GM23338 (cell line): ENCODE results near the gene AXIN1. TPM values are rescaled to one million over a fixed set of nuclear protein-coding genes. Genes with fewer than 3 reads are reported as not detected.

Experiments
- ATAC-seq: fragments of 200-7000 bp; cut with Tn5 transposase; 3 replicates; pipeline ENCODE4 v1.9.1; 2020
- DNase-seq: peaks from one replicate; pipeline ENCODE4 v3.0.0-alpha.2; 2015; ENCODE audit warnings: low spot score
- H2AFZ ChIP-seq: fragments of 200-600 bp; sonication (generic); 2 replicates; pipeline ENCODE4 v1.8.0; 2016; ENCODE audit warnings: antibody characterized with exemption, mild to moderate bottlenecking, moderate library complexity
- H3F3A ChIP-seq: fragments of 200-600 bp; sonication (generic); replicated peaks from 2 replicates; pipeline ENCODE4 v1.8.0; 2017; ENCODE audit warnings: antibody characterized with exemption, mixed run types, low read depth
- H3K27ac ChIP-seq: fragments of 200-600 bp; sonication (generic); 2 replicates; pipeline ENCODE4 v1.6.1; 2016; ENCODE audit warnings: low read depth
- H3K27me3 ChIP-seq: fragments of 200-600 bp; sonication (generic); 2 replicates; pipeline ENCODE4 v1.8.0; 2016; ENCODE audit warnings: mild to moderate bottlenecking, mixed run types, moderate library complexity; ENCODE audit not compliant: insufficient read depth
- H3K36me3 ChIP-seq: fragments of 200-600 bp; sonication (generic); 2 replicates; pipeline ENCODE4 v1.8.0; 2016; ENCODE audit warnings: mild to moderate bottlenecking; ENCODE audit not compliant: insufficient read depth
- H3K4me1 ChIP-seq: fragments of 200-600 bp; sonication (generic); 2 replicates; pipeline ENCODE4 v1.8.0; 2016; ENCODE audit warnings: mild to moderate bottlenecking, moderate library complexity; ENCODE audit not compliant: insufficient read depth
- H3K4me2 ChIP-seq: fragments of 200-600 bp; sonication (generic); 2 replicates; pipeline ENCODE4 v1.7.1; 2017; ENCODE audit warnings: mixed run types
- H3K4me3 ChIP-seq: fragments of 200-600 bp; sonication (generic); 2 replicates; pipeline ENCODE4 v1.6.1; 2016; ENCODE audit warnings: mixed run types
- H3K79me2 ChIP-seq: fragments of 200-600 bp; sonication (generic); replicated peaks from 2 replicates; pipeline ENCODE4 v1.8.0; 2017; ENCODE audit warnings: mild to moderate bottlenecking; ENCODE audit not compliant: insufficient read depth
- H3K9me2 ChIP-seq: fragments of 200-600 bp; sonication (generic); 2 replicates; pipeline ENCODE4 v1.8.0; 2017; ENCODE audit not compliant: insufficient read depth
- H4K20me1 ChIP-seq: fragments of 200-600 bp; sonication (generic); replicated peaks from 2 replicates; pipeline ENCODE4 v1.8.0; 2017; ENCODE audit warnings: mild to moderate bottlenecking; ENCODE audit not compliant: insufficient read depth
- H3K27ac Mint-ChIP-seq: 2 replicates; pipeline ENCODE4 v1.8.0; 2020; ENCODE audit warnings: inconsistent platforms, mild to moderate bottlenecking, moderate library complexity, mixed read lengths
- H3K27me3 Mint-ChIP-seq: 3 replicates; pipeline ENCODE4 v1.8.0; 2022; ENCODE audit warnings: low read depth, mild to moderate bottlenecking, moderate library complexity, mixed read lengths, inconsistent platforms; ENCODE audit not compliant: insufficient read depth, poor library complexity
- H3K36me3 Mint-ChIP-seq: 3 replicates; pipeline ENCODE4 v1.8.0; 2021; ENCODE audit warnings: low read depth, mild to moderate bottlenecking, inconsistent platforms, moderate library complexity, mixed read lengths
- H3K4me1 Mint-ChIP-seq: 3 replicates; pipeline ENCODE4 v1.8.0; 2020; ENCODE audit warnings: mild to moderate bottlenecking, inconsistent platforms, mixed read lengths
- H3K4me3 Mint-ChIP-seq: 3 replicates; pipeline ENCODE4 v1.8.0; 2021; ENCODE audit warnings: moderate library complexity, mild to moderate bottlenecking, inconsistent platforms, mixed read lengths
- H3K9me3 Mint-ChIP-seq: 3 replicates; pipeline ENCODE4 v1.8.0; 2020; ENCODE audit warnings: moderate library complexity, mild to moderate bottlenecking, inconsistent platforms, mixed read lengths
- CREB1 ChIP-seq: fragments of 250-450 bp; sonication (Bioruptor Pico); IDR thresholded peaks from 2 replicates; pipeline ENCODE4 v1.5.0; 2020; ENCODE audit warnings: low read depth, mild to moderate bottlenecking, moderate library complexity
- CTCF ChIP-seq, 2 experiments: fragments of 200-600 bp in 1 of 2; sonication (generic) in 1 of 2; conservative IDR thresholded peaks; 2 replicates each; pipeline versions ENCODE4 v1.5.1 to v1.6.1; 2016 to 2017; ENCODE audit warnings: antibody characterized with exemption in 2 of 2, low read depth in 2 of 2, mild to moderate bottlenecking in 2 of 2, moderate library complexity in 1 of 2
- ETS1 ChIP-seq: IDR thresholded peaks from 2 replicates; pipeline ENCODE4 v1.6.1; 2016; ENCODE audit warnings: antibody characterized with exemption
- EZH2 ChIP-seq: fragments of 200-600 bp; sonication (generic); IDR thresholded peaks from one replicate; pipeline ENCODE4 v1.8.0; 2017; ENCODE audit warnings: antibody characterized with exemption, mild to moderate bottlenecking, low read depth; ENCODE audit not compliant: unreplicated experiment
- EZH2phosphoT487 ChIP-seq: fragments of 200-600 bp; sonication (generic); IDR thresholded peaks from one replicate; pipeline ENCODE4 v1.8.1; 2018; ENCODE audit warnings: antibody characterized with exemption; ENCODE audit not compliant: unreplicated experiment
- JUNB ChIP-seq: IDR thresholded peaks from one replicate; pipeline ENCODE4 v1.6.1; 2016; ENCODE audit warnings: antibody characterized with exemption; ENCODE audit not compliant: unreplicated experiment
- NANOG ChIP-seq: IDR thresholded peaks from 2 replicates; pipeline ENCODE4 v1.6.1; 2016; ENCODE audit warnings: antibody characterized with exemption, borderline replicate concordance
- POLR2AphosphoS5 ChIP-seq: IDR thresholded peaks from 2 replicates; pipeline ENCODE4 v1.6.1; 2016; ENCODE audit warnings: antibody characterized with exemption, low read depth
- REST ChIP-seq: IDR thresholded peaks from one replicate; pipeline ENCODE4 v1.6.1; 2018; ENCODE audit warnings: antibody characterized with exemption; ENCODE audit not compliant: unreplicated experiment
- STAT1 ChIP-seq: IDR thresholded peaks from one replicate; pipeline ENCODE4 v1.6.1; 2016; ENCODE audit warnings: antibody characterized with exemption; ENCODE audit not compliant: unreplicated experiment
- ZNF114 ChIP-seq: fragments of 250-450 bp; sonication (Bioruptor Pico); IDR thresholded peaks from 2 replicates; pipeline ENCODE4 v1.5.0; 2020; ENCODE audit warnings: mild to moderate bottlenecking, moderate library complexity
- ZNF331 ChIP-seq: fragments of 250-450 bp; sonication (Bioruptor Pico); IDR thresholded peaks from 2 replicates; pipeline ENCODE4 v1.5.0; 2020; ENCODE audit warnings: low read depth, mild to moderate bottlenecking, moderate library complexity
- ZNF462 ChIP-seq: fragments of 250-450 bp; sonication (Bioruptor Pico); IDR thresholded peaks from 2 replicates; pipeline ENCODE4 v1.5.0; 2020; ENCODE audit warnings: mild to moderate bottlenecking, moderate library complexity
- polyA plus RNA-seq: library from polyadenylated mRNA; unstranded; fragments of >200 nt; fragmentation: Nextera tagmentation; extraction: Ambion mirVana; gene quantifications from 2 replicates; pipeline ENCODE4 v1.2.1, GENCODE V29; 2016
- total RNA-seq: library from RNA; depleted of rRNA; stranded (reverse); fragments of >200 nt; shearing (Covaris generic); gene quantifications from 2 replicates; pipeline ENCODE4 v1.2.3, GENCODE V29; 2014

AXIN1 gene
- total and polyA plus RNA-seq, 2 experiments from 2014 or later, result 14.3 to 54.5 TPM

- Mint-ChIP-seq H3K27ac (no peak overlapping the region), H3K36me3 (peaks cover 14% of the 10 kb centered on the region), H3K27me3 (no peaks in the 10 kb centered on the region), H3K4me3 (no peak overlapping the region), H3K9me3 (no peaks in the 10 kb centered on the region; the same call in 2 of the 3 replicates), H3K4me1 (no peaks in the 10 kb centered on the region)
- no peaks in the 10 kb centered on the region for H3F3A ChIP-seq
- H3K4me1 ChIP-seq, result no peaks in the 10 kb centered on the region
- no peak overlapping the region for H3K4me3 ChIP-seq
- ATAC-seq, result no peak
- no peaks in the 10 kb centered on the region for H3K27me3 ChIP-seq
- H4K20me1 ChIP-seq, result no peaks in the 10 kb centered on the region
- no peak overlapping the region for H2AFZ ChIP-seq
- H3K79me2 ChIP-seq, result no peaks in the 10 kb centered on the region
- no peaks in the 10 kb centered on the region for H3K9me2 ChIP-seq
- H3K36me3 ChIP-seq, result no peaks in the 10 kb centered on the region; the same call in 1 of the 2 replicates
- no peak for TF ChIP-seq CREB1 (CRISPR knock-in tag)
- no peak for TF ChIP-seq NANOG
- no peak for TF ChIP-seq POLR2AphosphoS5
- no peak for TF ChIP-seq STAT1
- no peak for TF ChIP-seq CTCF (conservative IDR thresholded peaks at IDR 0.05; ENCODE audit: low read depth in 2 of 2)
- TF ChIP-seq EZH2phosphoT487, result no peak
- TF ChIP-seq ZNF331, result no peak
- no peak for TF ChIP-seq JUNB
- TF ChIP-seq ZNF462 (CRISPR knock-in tag), result no peak
- TF ChIP-seq ZNF114 (CRISPR knock-in tag), result no peak
- no peak for TF ChIP-seq EZH2
- TF ChIP-seq ETS1, result no peak
- TF ChIP-seq REST, result no peak
- H3K27ac ChIP-seq, result no peak overlapping the region
- no peak for DNase-seq
- no peak overlapping the region for H3K4me2 ChIP-seq
Observed at GRCh38 chr16:289395-289997, 63.0 kb downstream of the AXIN1 start.
